Neural progenitor cell (in vitro differentiated cells): Measurements from ENCODE around the gene GRB2. TPM values are rescaled to one million over a fixed set of nuclear protein-coding genes. Genes with fewer than 3 reads are reported as not detected.

Experiments used
- DNase-seq: peaks from one replicate; pipeline ENCODE4 v3.0.0-alpha.2; 2016; ENCODE audit warnings: low spot score
- H2AFZ ChIP-seq: fragments of 200-600 bp; sonication (generic); replicated peaks from 2 replicates; pipeline ENCODE4 v1.6.1; 2016; ENCODE audit warnings: antibody characterized with exemption
- H3F3A ChIP-seq: fragments of 200-600 bp; sonication (generic); 2 replicates; pipeline ENCODE4 v1.6.1; 2016; ENCODE audit warnings: antibody characterized with exemption, low read depth
- H3K27ac ChIP-seq: fragments of 200-600 bp; sonication (generic); 2 replicates; pipeline ENCODE4 v1.5.1; 2016; ENCODE audit warnings: mild to moderate bottlenecking
- H3K27me3 ChIP-seq: fragments of 200-600 bp; sonication (generic); 2 replicates; pipeline ENCODE4 v1.6.1; 2016; ENCODE audit warnings: mild to moderate bottlenecking, moderate library complexity
- H3K36me3 ChIP-seq: fragments of 200-600 bp; sonication (generic); 2 replicates; pipeline ENCODE4 v1.5.1; 2016
- H3K4me1 ChIP-seq: fragments of 200-600 bp; sonication (generic); 2 replicates; pipeline ENCODE4 v1.6.1; 2016; ENCODE audit warnings: mixed run types
- H3K4me2 ChIP-seq: fragments of 200-600 bp; sonication (generic); 2 replicates; pipeline ENCODE4 v1.6.1; 2016
- H3K4me3 ChIP-seq: fragments of 200-600 bp; sonication (generic); 2 replicates; pipeline ENCODE4 v1.5.1; 2016
- H3K79me2 ChIP-seq: fragments of 200-600 bp; sonication (generic); 2 replicates; pipeline ENCODE4 v1.6.1; 2016; ENCODE audit warnings: low read depth
- H3K9ac ChIP-seq: fragments of 200-600 bp; sonication (generic); 2 replicates; pipeline ENCODE4 v1.6.1; 2016
- H3K9me3 ChIP-seq: fragments of 200-600 bp; sonication (generic); 2 replicates; pipeline ENCODE4 v1.5.1; 2016; ENCODE audit warnings: low read depth
- H4K20me1 ChIP-seq: fragments of 200-600 bp; sonication (generic); 2 replicates; pipeline ENCODE4 v1.6.1; 2016; ENCODE audit warnings: low read depth
- H3K27ac Mint-ChIP-seq: 3 replicates; pipeline ENCODE4 v1.8.0; 2021; ENCODE audit warnings: mixed read lengths
- H3K27me3 Mint-ChIP-seq: 2 replicates; pipeline ENCODE4 v1.8.0; 2022; ENCODE audit warnings: low read depth, mild to moderate bottlenecking, inconsistent platforms, moderate library complexity, mixed read lengths; ENCODE audit not compliant: insufficient read depth
- H3K36me3 Mint-ChIP-seq: 3 replicates; pipeline ENCODE4 v1.8.0; 2021; ENCODE audit warnings: mixed read lengths
- H3K4me1 Mint-ChIP-seq: 3 replicates; pipeline ENCODE4 v1.8.0; 2021; ENCODE audit warnings: mixed read lengths
- H3K4me3 Mint-ChIP-seq: 3 replicates; pipeline ENCODE4 v1.8.0; 2021; ENCODE audit warnings: mild to moderate bottlenecking, moderate library complexity, mixed read lengths
- H3K9me3 Mint-ChIP-seq: 3 replicates; pipeline ENCODE4 v1.8.0; 2020; ENCODE audit warnings: mixed read lengths
- EZH2 ChIP-seq: fragments of 200-600 bp; sonication (generic); IDR thresholded peaks from 2 replicates; pipeline ENCODE4 v1.6.1; 2017; ENCODE audit warnings: antibody characterized with exemption, mild to moderate bottlenecking, moderate library complexity
- EZH2phosphoT487 ChIP-seq: fragments of 200-600 bp; sonication (generic); IDR thresholded peaks from 2 replicates; pipeline ENCODE4 v1.6.1; 2017; ENCODE audit warnings: antibody characterized with exemption
- total RNA-seq: library from RNA; depleted of rRNA; stranded (reverse); fragments of >200 nt; gene quantifications from 2 replicates; pipeline ENCODE4 v1.2.3, GENCODE V29; 2015; ENCODE audit warnings: low replicate concordance
- TF ChIP-seq, protein P1 (sequence below): fragments of 200-600 bp; sonication (generic); IDR thresholded peaks from 2 replicates; pipeline ENCODE4 v1.5.1; 2017; ENCODE audit warnings: antibody characterized with exemption, mild to moderate bottlenecking

The GRB2 gene
- total RNA-seq, 1 donor from 2014 or later, result 72.5 TPM

DNA sequence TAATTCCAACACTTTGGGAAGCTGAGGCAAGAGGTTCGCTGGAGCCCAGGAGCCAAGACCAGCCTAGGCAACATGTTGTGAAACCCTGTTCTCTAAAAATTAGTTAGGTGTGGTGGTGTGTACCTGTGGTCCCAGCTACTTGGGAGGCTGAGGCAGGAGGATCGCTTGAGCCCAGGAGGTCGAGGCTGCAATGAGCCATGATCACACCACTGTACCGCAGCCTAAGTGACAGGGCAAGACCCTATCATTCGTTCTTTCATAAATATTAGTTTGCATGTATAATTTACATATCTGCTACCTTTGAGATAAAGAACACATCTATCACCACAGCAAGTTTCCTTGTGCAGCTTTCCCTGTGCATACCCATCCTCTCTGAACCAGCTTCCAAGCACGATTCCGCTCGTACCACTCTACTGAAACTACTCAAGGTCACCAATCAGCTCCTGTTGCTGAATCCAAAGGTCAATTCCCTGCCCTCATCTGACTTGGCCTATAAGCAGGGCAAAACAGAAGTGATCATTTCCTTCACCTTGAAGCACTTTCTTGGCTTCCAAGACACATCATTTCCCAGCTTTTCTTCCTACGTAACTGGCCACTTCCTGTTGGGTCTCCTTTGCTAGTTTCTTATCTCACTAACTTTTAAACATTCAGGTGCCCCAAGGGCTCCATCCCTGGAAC, 49.1 kb downstream of the GRB2 start:
- H3K27me3 Mint-ChIP-seq, result peaks cover 2% of the 10 kb centered on the region
- H3K36me3 Mint-ChIP-seq, result peaks cover 16% of the 10 kb centered on the region
- Histone ChIP-seq H3K9me3 (no peaks in the 10 kb centered on the region), H3K27ac (no peak overlapping the region), H3K79me2 (peaks cover 88% of the 10 kb centered on the region), H3F3A (peaks cover 10% of the 10 kb centered on the region), H3K4me2 (no peak overlapping the region), H3K9ac (no peak overlapping the region), H4K20me1 (peaks cover 45% of the 10 kb centered on the region), H3K4me1 (peaks cover 8% of the 10 kb centered on the region), H3K4me3 (no peak overlapping the region), H3K27me3 (no peaks in the 10 kb centered on the region), H3K36me3 (no peaks in the 10 kb centered on the region), H2AFZ (no peak overlapping the region)
- H3K4me1 Mint-ChIP-seq, result peaks cover 13% of the 10 kb centered on the region
- no peak for DNase-seq
- peaks cover 12% of the 10 kb centered on the region for H3K9me3 Mint-ChIP-seq
- H3K4me3 Mint-ChIP-seq, result no peak overlapping the region
- H3K27ac Mint-ChIP-seq, result no peak overlapping the region
- TF ChIP-seq, protein P1, sequence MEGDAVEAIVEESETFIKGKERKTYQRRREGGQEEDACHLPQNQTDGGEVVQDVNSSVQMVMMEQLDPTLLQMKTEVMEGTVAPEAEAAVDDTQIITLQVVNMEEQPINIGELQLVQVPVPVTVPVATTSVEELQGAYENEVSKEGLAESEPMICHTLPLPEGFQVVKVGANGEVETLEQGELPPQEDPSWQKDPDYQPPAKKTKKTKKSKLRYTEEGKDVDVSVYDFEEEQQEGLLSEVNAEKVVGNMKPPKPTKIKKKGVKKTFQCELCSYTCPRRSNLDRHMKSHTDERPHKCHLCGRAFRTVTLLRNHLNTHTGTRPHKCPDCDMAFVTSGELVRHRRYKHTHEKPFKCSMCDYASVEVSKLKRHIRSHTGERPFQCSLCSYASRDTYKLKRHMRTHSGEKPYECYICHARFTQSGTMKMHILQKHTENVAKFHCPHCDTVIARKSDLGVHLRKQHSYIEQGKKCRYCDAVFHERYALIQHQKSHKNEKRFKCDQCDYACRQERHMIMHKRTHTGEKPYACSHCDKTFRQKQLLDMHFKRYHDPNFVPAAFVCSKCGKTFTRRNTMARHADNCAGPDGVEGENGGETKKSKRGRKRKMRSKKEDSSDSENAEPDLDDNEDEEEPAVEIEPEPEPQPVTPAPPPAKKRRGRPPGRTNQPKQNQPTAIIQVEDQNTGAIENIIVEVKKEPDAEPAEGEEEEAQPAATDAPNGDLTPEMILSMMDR, result no peak
- no peak for TF ChIP-seq EZH2phosphoT487
- no peak for TF ChIP-seq EZH2

DNA sequence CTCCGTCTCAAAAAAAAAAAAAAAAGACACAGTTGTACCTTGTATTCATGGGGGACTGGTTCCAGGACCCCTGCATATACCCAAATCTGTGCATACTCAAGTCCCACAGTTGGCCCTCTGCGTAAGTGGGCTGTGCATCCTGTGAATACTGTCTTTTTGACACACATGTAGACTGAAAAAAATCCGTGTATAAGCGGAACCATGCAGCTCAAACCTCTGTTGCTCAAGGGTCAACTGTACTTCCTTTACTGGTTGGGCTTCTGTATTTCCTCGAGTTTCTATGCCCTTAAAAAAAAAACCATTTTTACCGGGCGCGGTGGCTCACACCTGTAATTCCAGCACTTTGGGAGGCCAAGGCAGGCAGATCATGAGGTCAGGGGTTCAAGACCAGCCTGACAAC, 52.3 kb downstream of the GRB2 start:
- H3K4me2 ChIP-seq, result no peak overlapping the region
- peaks cover 29% of the 10 kb centered on the region for H3F3A ChIP-seq
- peaks cover 91% of the 10 kb centered on the region for H3K79me2 ChIP-seq
- H3K4me1 Mint-ChIP-seq, result peaks cover 28% of the 10 kb centered on the region
- TF ChIP-seq, protein P1, result no peak
- TF ChIP-seq EZH2 (no peak), EZH2phosphoT487 (no peak)
- peaks cover 3% of the 10 kb centered on the region for H3K27me3 Mint-ChIP-seq
- no peak overlapping the region for H2AFZ ChIP-seq
- peaks cover 12% of the 10 kb centered on the region for H3K9me3 Mint-ChIP-seq
- no peak overlapping the region for H3K27ac ChIP-seq
- no peak for DNase-seq
- no peaks in the 10 kb centered on the region for H3K27me3 ChIP-seq
- H3K27ac Mint-ChIP-seq, result no peak overlapping the region
- no peaks in the 10 kb centered on the region for H3K36me3 ChIP-seq
- H3K4me1 ChIP-seq, result peaks cover 20% of the 10 kb centered on the region
- peaks cover 61% of the 10 kb centered on the region for H4K20me1 ChIP-seq
- H3K36me3 Mint-ChIP-seq, result peaks cover 16% of the 10 kb centered on the region
- no peak overlapping the region for H3K4me3 ChIP-seq
- no peak overlapping the region for H3K9ac ChIP-seq
- no peak overlapping the region for H3K4me3 Mint-ChIP-seq
- no peaks in the 10 kb centered on the region for H3K9me3 ChIP-seq

DNA sequence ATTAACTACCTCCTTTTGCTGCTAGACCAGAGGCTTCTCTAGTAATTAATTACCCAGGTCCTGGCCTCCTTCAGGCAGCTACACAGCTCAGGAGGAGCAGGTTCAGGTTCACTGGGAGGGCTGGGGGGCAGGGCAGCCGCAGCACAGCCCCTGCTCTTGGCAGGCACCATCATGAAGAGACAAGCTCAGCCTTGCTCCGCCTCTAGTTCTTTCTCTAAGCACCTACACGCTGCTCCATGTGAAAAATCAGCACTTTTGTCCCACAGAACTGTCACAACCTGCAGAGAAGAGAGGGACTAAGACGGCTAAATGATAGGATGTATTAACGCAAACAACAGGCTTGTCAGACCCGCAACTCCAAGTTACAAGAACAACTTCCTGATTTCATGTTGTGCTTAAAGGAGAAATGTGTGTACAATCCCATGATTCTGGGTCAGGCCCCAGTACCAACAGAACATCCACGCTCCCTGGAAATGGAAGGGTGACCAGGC, 53.4 kb downstream of the GRB2 start:
- Histone ChIP-seq H2AFZ (no peak overlapping the region), H3K9me3 (no peaks in the 10 kb centered on the region), H3K79me2 (peaks cover 87% of the 10 kb centered on the region), H3K4me2 (no peak overlapping the region), H4K20me1 (peaks cover 61% of the 10 kb centered on the region), H3F3A (peaks cover 40% of the 10 kb centered on the region), H3K9ac (no peak overlapping the region), H3K27me3 (no peaks in the 10 kb centered on the region), H3K4me3 (no peak overlapping the region), H3K27ac (peak overlapping the region; percentile 13), H3K36me3 (no peaks in the 10 kb centered on the region), H3K4me1 (peaks cover 26% of the 10 kb centered on the region)
- DNase-seq, result peak; percentile 21
- peaks cover 34% of the 10 kb centered on the region for H3K4me1 Mint-ChIP-seq
- TF ChIP-seq, protein P1, result no peak
- TF ChIP-seq EZH2, result no peak
- TF ChIP-seq EZH2phosphoT487, result no peak
- peak overlapping the region; percentile 8 for H3K4me3 Mint-ChIP-seq
- H3K9me3 Mint-ChIP-seq, result peaks cover 12% of the 10 kb centered on the region
- H3K36me3 Mint-ChIP-seq, result peaks cover 15% of the 10 kb centered on the region
- no peak overlapping the region for H3K27ac Mint-ChIP-seq
- H3K27me3 Mint-ChIP-seq, result peaks cover 3% of the 10 kb centered on the region
